ENCODE measurements around the gene SBNO2.
"Not testable (repeated sequence)": the region's sequence is repeated elsewhere in the genome, so short reads cannot be mapped to it uniquely, and the experiment has no call there.

Gene SBNO2

GRCh38 chr19:1134431-1134830, 39.6 kb downstream of the SBNO2 start:
- no peak for FAIRE-seq

GRCh38 chr19:1133471-1133929, 40.6 kb downstream of the SBNO2 start:
- FAIRE-seq: no peak

- FAIRE-seq: no peak
These were observed 41.3 kb downstream of the SBNO2 start for GRCh38 chr19:1132552-1133383.

GRCh38 chr19:1131718-1132551, 42.1 kb downstream of the SBNO2 start:
- FAIRE-seq: no peak

- FAIRE-seq: no peak
These were observed 43.0 kb downstream of the SBNO2 start for GRCh38 chr19:1130771-1131717.

GRCh38 chr19:1129535-1129934, 44.5 kb downstream of the SBNO2 start:
- no peak for FAIRE-seq

GRCh38 chr19:1129084-1129483, 45.0 kb downstream of the SBNO2 start:
- FAIRE-seq: not testable (repeated sequence)

GRCh38 chr19:1128106-1128505, 46.0 kb downstream of the SBNO2 start:
- FAIRE-seq: no peak

GRCh38 chr19:1126984-1127760, 46.9 kb downstream of the SBNO2 start:
- FAIRE-seq: no peak

GRCh38 chr19:1125601-1126467, 48.2 kb downstream of the SBNO2 start:
- FAIRE-seq: no peak

GRCh38 chr19:1123885-1124677, 50.0 kb downstream of the SBNO2 start:
- FAIRE-seq: no peak

GRCh38 chr19:1123381-1123780, 50.7 kb downstream of the SBNO2 start:
- FAIRE-seq: no peak

GRCh38 chr19:1122972-1123363, 51.1 kb downstream of the SBNO2 start:
- FAIRE-seq: no peak

GRCh38 chr19:1122021-1122971, 51.8 kb downstream of the SBNO2 start:
- FAIRE-seq: no peak

- FAIRE-seq: no peak
These were observed 52.7 kb downstream of the SBNO2 start for GRCh38 chr19:1121395-1121794.

GRCh38 chr19:1119475-1120217, 54.4 kb downstream of the SBNO2 start:
- FAIRE-seq: no peak

- FAIRE-seq: no peak
These were observed 55.1 kb downstream of the SBNO2 start for GRCh38 chr19:1118999-1119398.

GRCh38 chr19:1117654-1118053, 56.4 kb downstream of the SBNO2 start:
- no peak for FAIRE-seq
